ENCODE results near the gene SLC25A1.

GRCh38 chr22:19182472-19183157 is 4.1 kb upstream of the SLC25A1 start:
- TF ChIP-seq TAF1 (IDR thresholded peaks at IDR 0.05; ENCODE audit: borderline replicate concordance, low read depth, low read length) (no peak), POLR2A (IDR thresholded peaks at IDR 0.05; ENCODE audit: low read depth, low read length) (no peak), POLR2AphosphoS5 (IDR thresholded peaks at IDR 0.05; ENCODE audit: low read depth, low read length) (no peak)

Measured in GM12892 (cell line).